Liver (tissue), 9 donors: ENCODE measurements around the gene ATP2B2. TPM values are rescaled to one million over a fixed set of nuclear protein-coding genes. Genes with fewer than 3 reads are reported as not detected.

ENCODE experiments used
- DNase-seq: peaks from one replicate; pipeline ENCODE4 v3.0.0-alpha.2; 2017; ENCODE audit warnings: low spot score
- H3K27ac ChIP-seq, 2 donors: one replicate each; pipeline ENCODE4 v1.7.0; 2013; ENCODE audit warnings: inconsistent platforms in 2 of 2, low read length in 2 of 2, control low read depth in 1 of 2, low read depth in 1 of 2, mild to moderate bottlenecking in 1 of 2
- H3K27me3 ChIP-seq, 4 donors: one replicate each; pipeline versions ENCODE4 v1.6.1 to v1.7.0; 2013; ENCODE audit warnings: low read length in 3 of 4, inconsistent platforms in 1 of 4, mild to moderate bottlenecking in 1 of 4, moderate library complexity in 1 of 4; ENCODE audit not compliant: control insufficient read depth in 4 of 4, insufficient read depth in 4 of 4
- H3K36me3 ChIP-seq, 4 donors: one replicate each; pipeline versions ENCODE4 v1.6.1 to v1.7.0; 2013; ENCODE audit warnings: low read length in 3 of 4, mild to moderate bottlenecking in 3 of 4, low read depth in 1 of 4, moderate library complexity in 1 of 4; ENCODE audit not compliant: control insufficient read depth in 4 of 4, insufficient read depth in 3 of 4
- H3K4me1 ChIP-seq, 4 donors: one replicate each; pipeline versions ENCODE4 v1.6.1 to v1.7.0; 2013; ENCODE audit warnings: low read length in 3 of 4, mild to moderate bottlenecking in 3 of 4, moderate library complexity in 1 of 4; ENCODE audit not compliant: control insufficient read depth in 4 of 4, insufficient read depth in 4 of 4
- H3K4me3 ChIP-seq, 3 donors: one replicate each; pipeline versions ENCODE4 v1.6.1 to v1.7.0; 2013; ENCODE audit warnings: low read length in 3 of 3, control low read depth in 1 of 3, low read depth in 1 of 3, mild to moderate bottlenecking in 1 of 3
- H3K9ac ChIP-seq, 2 donors: one replicate each; pipeline ENCODE4 v1.7.0; 2013; ENCODE audit warnings: low read length in 2 of 2, mild to moderate bottlenecking in 2 of 2, moderate library complexity in 2 of 2, control low read depth in 1 of 2, low read depth in 1 of 2
- H3K9me3 ChIP-seq, 4 donors: one replicate each; pipeline versions ENCODE4 v1.6.1 to v1.7.0; 2013; ENCODE audit warnings: low read length in 3 of 4; ENCODE audit not compliant: control insufficient read depth in 4 of 4
- ATF3 ChIP-seq: IDR thresholded peaks from 2 replicates; pipeline ENCODE4 v1.6.1; 2016; ENCODE audit warnings: antibody characterized with exemption
- CTCF ChIP-seq: fragments of 150-350 bp; IDR thresholded peaks from 2 replicates; pipeline ENCODE4 v1.5.1; 2017; ENCODE audit warnings: improper control_type of control experiment, low read depth, low read length; ENCODE audit not compliant: missing input control
- FOXA1 ChIP-seq: IDR thresholded peaks from 2 replicates; pipeline ENCODE4 v1.6.1; 2016; ENCODE audit warnings: antibody characterized with exemption
- FOXA2 ChIP-seq: IDR thresholded peaks from 2 replicates; pipeline ENCODE4 v1.6.1; 2016; ENCODE audit warnings: antibody characterized with exemption
- GABPA ChIP-seq, 2 donors: IDR thresholded peaks in 1 of 2; conservative IDR thresholded peaks in 1 of 2; 2 replicates each; pipeline ENCODE4 v1.6.1; 2016; ENCODE audit warnings: antibody characterized with exemption in 2 of 2, mild to moderate bottlenecking in 1 of 2, moderate library complexity in 1 of 2
- HNF4A ChIP-seq, 2 donors: conservative IDR thresholded peaks; 2 replicates each; pipeline ENCODE4 v1.6.1; 2016; ENCODE audit warnings: antibody characterized with exemption in 2 of 2, mild to moderate bottlenecking in 2 of 2
- HNF4G ChIP-seq: IDR thresholded peaks from 2 replicates; pipeline ENCODE4 v1.6.1; 2016; ENCODE audit warnings: antibody characterized with exemption
- JUND ChIP-seq, 2 donors: IDR thresholded peaks; 2 replicates each; pipeline ENCODE4 v1.6.1; 2016; ENCODE audit warnings: antibody characterized with exemption in 2 of 2
- MAX ChIP-seq: IDR thresholded peaks from 2 replicates; pipeline ENCODE4 v1.6.1; 2016; ENCODE audit warnings: antibody characterized with exemption
- NR2F2 ChIP-seq: IDR thresholded peaks from 2 replicates; pipeline ENCODE4 v1.6.1; 2016; ENCODE audit warnings: antibody characterized with exemption
- RAD21 ChIP-seq, 2 donors: IDR thresholded peaks; 2 replicates each; pipeline ENCODE4 v1.6.1; 2016; ENCODE audit warnings: antibody characterized with exemption in 2 of 2, mild to moderate bottlenecking in 2 of 2
- REST ChIP-seq: IDR thresholded peaks from 2 replicates; pipeline ENCODE4 v1.6.1; 2016; ENCODE audit warnings: antibody characterized with exemption, mild to moderate bottlenecking
- SP1 ChIP-seq: IDR thresholded peaks from 2 replicates; pipeline ENCODE4 v1.6.1; 2018; ENCODE audit warnings: antibody characterized with exemption, mild to moderate bottlenecking
- TAF1 ChIP-seq: conservative IDR thresholded peaks from 2 replicates; pipeline ENCODE4 v1.6.1; 2016; ENCODE audit warnings: antibody characterized with exemption, mild to moderate bottlenecking
- YY1 ChIP-seq: IDR thresholded peaks from 2 replicates; pipeline ENCODE4 v1.6.1; 2016; ENCODE audit warnings: antibody characterized with exemption, mild to moderate bottlenecking
- ZBTB33 ChIP-seq: IDR thresholded peaks from 2 replicates; pipeline ENCODE4 v1.6.1; 2016; ENCODE audit warnings: antibody characterized with exemption
- WGBS: extraction: QIAGEN DNeasy Blood & Tissue Kit; methylation state at CpG from one replicate; pipeline ENCODE4 v1.1.7; 2013; 5-methylcytosine and 5-hydroxymethylcytosine counted together
- polyA plus RNA-seq, 2 donors: library from polyadenylated mRNA; stranded (reverse) in 1 of 2; unstranded in 1 of 2; fragments of 200-250 nt in 1 of 2; fragments of >200 nt in 1 of 2; fragmentation: Nextera tagmentation in 1 of 2; extraction: Ambion mirVana in 1 of 2; gene quantifications; one replicate each; pipeline versions ENCODE4 v1.2.1 to v1.2.3, GENCODE V29; 2013 to 2015
- total RNA-seq, 2 donors: library from RNA; depleted of rRNA; stranded (reverse); fragments of >200 nt; gene quantifications; one replicate each; pipeline ENCODE4 v1.2.3, GENCODE V29; 2014
- donor health status: healthy.
- donor health status: healthy.
- donor health status: healthy.
- donor health status: healthy.
- donor health status: healthy.

ATP2B2 gene
- total and polyA plus RNA-seq, 4 donors: 10.4 to 27.8 (median 20.7) TPM

- TF ChIP-seq REST (no peak), YY1 (no peak), NR2F2 (no peak), MAX (no peak), FOXA1 (no peak)
Observed at GRCh38 chr3:10343526-10343925, 161.9 kb downstream of the ATP2B2 start (continued).

- WGBS: 92% methylated on average over 14 of the region's 14 CpGs
- H3K4me3 ChIP-seq: no peak overlapping the region
- H3K27me3 ChIP-seq: no peaks in the 10 kb centered on the region
- TF ChIP-seq FOXA1: no peak
- TF ChIP-seq TAF1: no peak
- TF ChIP-seq CTCF: no peak
- no peak for TF ChIP-seq YY1
- TF ChIP-seq SP1: no peak
- TF ChIP-seq JUND (IDR thresholded peaks at IDR 0.05): no peak
- TF ChIP-seq HNF4A (conservative IDR thresholded peaks at IDR 0.05): no peak
- TF ChIP-seq MAX: no peak
- no peak for TF ChIP-seq NR2F2
- TF ChIP-seq REST: no peak
- no peak for TF ChIP-seq GABPA (IDR thresholded peaks at IDR 0.05 in 1 of 2, conservative IDR thresholded peaks at IDR 0.05 in 1 of 2)
- TF ChIP-seq FOXA2: no peak
- no peak for TF ChIP-seq ATF3
- no peak for TF ChIP-seq RAD21 (IDR thresholded peaks at IDR 0.05)
- TF ChIP-seq HNF4G: no peak
- no peak for TF ChIP-seq ZBTB33
- no peak overlapping the region for H3K27ac ChIP-seq
- H3K9ac ChIP-seq: no peak overlapping the region
- DNase-seq: no peak
- H3K9me3 ChIP-seq: no peaks in the 10 kb centered on the region
- H3K4me1 ChIP-seq: no peaks in the 10 kb centered on the region
- H3K36me3 ChIP-seq: peaks cover 15 to 65% (median 24%) of the 10 kb centered on the region in 4 donors
Observed at GRCh38 chr3:10342781-10343180, 162.6 kb downstream of the ATP2B2 start.
